ENCODE results near the gene FES. TPM values are rescaled to one million over a fixed set of nuclear protein-coding genes. Genes with fewer than 3 reads are reported as not detected.

The FES gene
- total RNA-seq, 1 experiment from 2014 or later: 0.91 TPM

- CTCF ChIA-PET: interaction anchor here (0.9 kb wide), 1 partner anchor 22 kb away, joined by 4 read pairs; the partner anchor contains the start of gene HDDC3
These were observed 25.7 kb downstream of the FES start for GRCh38 chr15:90909976-90910375.

GRCh38 chr15:90910441-90911301, 26.4 kb downstream of the FES start:
- CTCF ChIA-PET: interaction anchor here (0.9 kb wide), 1 partner anchor 21 kb away, joined by 4 read pairs; the partner anchor contains the start of gene HDDC3
- BruUV-seq (replicated peaks): no TSS peak
- intact Hi-C loops (cut with micrococcal nuclease): no loop called here

More at GRCh38 chr15:90909976-90910375, 25.7 kb downstream of the FES start:
- Mint-ChIP-seq H3K9me3 (ENCODE audit: unreplicated experiment) (no peaks in the 10 kb centered on the region), H3K4me3 (ENCODE audit: unreplicated experiment) (no peak overlapping the region), H3K27ac (ENCODE audit: low read depth, unreplicated experiment) (no peak overlapping the region), H3K4me1 (ENCODE audit: insufficient read depth, unreplicated experiment) (no peaks in the 10 kb centered on the region), H3K36me3 (ENCODE audit: insufficient read depth, unreplicated experiment) (peaks cover 46% of the 10 kb centered on the region), H3K27me3 (ENCODE audit: insufficient read depth, unreplicated experiment) (no peaks in the 10 kb centered on the region)
- no TSS peak for BruUV-seq (replicated peaks)
- TF ChIP-seq CTCF (IDR thresholded peaks at IDR 0.05; ENCODE audit: unreplicated experiment): no peak
- POLR2A ChIA-PET: no interaction called here
- DNase-seq (ENCODE audit: unreplicated experiment): no peak
- intact Hi-C loops (cut with micrococcal nuclease): no loop called here

GRCh38 chr15:90911302-90911623, 27.0 kb downstream of the FES start:
- POLR2A ChIA-PET: interaction anchor here (0.7 kb wide), 1 partner anchor 39 kb away, joined by 3 read pairs; no protein-coding TSS in a partner anchor
- no peak overlapping the region for H3K27ac Mint-ChIP-seq (ENCODE audit: low read depth, unreplicated experiment)
- CTCF ChIA-PET: no interaction called here

More at GRCh38 chr15:90910441-90911301, 26.4 kb downstream of the FES start:
- H3K36me3 Mint-ChIP-seq (ENCODE audit: insufficient read depth, unreplicated experiment): peaks cover 44% of the 10 kb centered on the region
- POLR2A ChIA-PET: no interaction called here
- no peaks in the 10 kb centered on the region for H3K27me3 Mint-ChIP-seq (ENCODE audit: insufficient read depth, unreplicated experiment)
- no peaks in the 10 kb centered on the region for H3K9me3 Mint-ChIP-seq (ENCODE audit: unreplicated experiment)
- TF ChIP-seq CTCF (IDR thresholded peaks at IDR 0.05; ENCODE audit: unreplicated experiment): no peak
- no peaks in the 10 kb centered on the region for H3K4me1 Mint-ChIP-seq (ENCODE audit: insufficient read depth, unreplicated experiment)
- no peak overlapping the region for H3K27ac Mint-ChIP-seq (ENCODE audit: low read depth, unreplicated experiment)
- no peak for DNase-seq (ENCODE audit: unreplicated experiment)
- no peak overlapping the region for H3K4me3 Mint-ChIP-seq (ENCODE audit: unreplicated experiment)

More at GRCh38 chr15:90911302-90911623, 27.0 kb downstream of the FES start:
- Mint-ChIP-seq H3K4me1 (ENCODE audit: insufficient read depth, unreplicated experiment) (no peaks in the 10 kb centered on the region), H3K27me3 (ENCODE audit: insufficient read depth, unreplicated experiment) (no peaks in the 10 kb centered on the region), H3K9me3 (ENCODE audit: unreplicated experiment) (no peaks in the 10 kb centered on the region), H3K4me3 (ENCODE audit: unreplicated experiment) (no peak overlapping the region), H3K36me3 (ENCODE audit: insufficient read depth, unreplicated experiment) (peaks cover 41% of the 10 kb centered on the region)
- no peak for TF ChIP-seq CTCF (IDR thresholded peaks at IDR 0.05; ENCODE audit: unreplicated experiment)
- intact Hi-C loops (cut with micrococcal nuclease): no loop called here
- BruUV-seq (replicated peaks): no TSS peak
- DNase-seq (ENCODE audit: unreplicated experiment): no peak
